Measurements from ENCODE around the gene PHRF1.

- no peak for TF ChIP-seq CTCF (IDR thresholded peaks at IDR 0.05; ENCODE audit: extremely low read depth in 1 of 2, insufficient read depth in 1 of 2, low read depth in 1 of 2, low read length in 2 of 2)
- TF ChIP-seq POLR2AphosphoS5 (IDR thresholded peaks at IDR 0.05; ENCODE audit: insufficient read depth, low read depth, low read length), result no peak
- no peak for TF ChIP-seq GATA2 (IDR thresholded peaks at IDR 0.05; ENCODE audit: insufficient read depth, insufficient read length, low read depth, low read length)
- TF ChIP-seq FOS (IDR thresholded peaks at IDR 0.05; ENCODE audit: borderline replicate concordance, insufficient read depth, low read length), result no peak
- TF ChIP-seq EZH2 (IDR thresholded peaks at IDR 0.05; ENCODE audit: borderline replicate concordance, low read depth, low read length, severe bottlenecking), result no peak
- TF ChIP-seq MYC (IDR thresholded peaks at IDR 0.05; ENCODE audit: low read depth, low read length), result no peak
Measured at GRCh38 chr11:620935-621814, 44.9 kb downstream of the PHRF1 start.
